ENCODE data around the gene C1RL. TPM values are rescaled to one million over a fixed set of nuclear protein-coding genes. Genes with fewer than 3 reads are reported as not detected.

C1RL gene
- total RNA-seq, 4 donors from 2014 or later: 28.5 to 50.8 (median 34.7) TPM

DNA sequence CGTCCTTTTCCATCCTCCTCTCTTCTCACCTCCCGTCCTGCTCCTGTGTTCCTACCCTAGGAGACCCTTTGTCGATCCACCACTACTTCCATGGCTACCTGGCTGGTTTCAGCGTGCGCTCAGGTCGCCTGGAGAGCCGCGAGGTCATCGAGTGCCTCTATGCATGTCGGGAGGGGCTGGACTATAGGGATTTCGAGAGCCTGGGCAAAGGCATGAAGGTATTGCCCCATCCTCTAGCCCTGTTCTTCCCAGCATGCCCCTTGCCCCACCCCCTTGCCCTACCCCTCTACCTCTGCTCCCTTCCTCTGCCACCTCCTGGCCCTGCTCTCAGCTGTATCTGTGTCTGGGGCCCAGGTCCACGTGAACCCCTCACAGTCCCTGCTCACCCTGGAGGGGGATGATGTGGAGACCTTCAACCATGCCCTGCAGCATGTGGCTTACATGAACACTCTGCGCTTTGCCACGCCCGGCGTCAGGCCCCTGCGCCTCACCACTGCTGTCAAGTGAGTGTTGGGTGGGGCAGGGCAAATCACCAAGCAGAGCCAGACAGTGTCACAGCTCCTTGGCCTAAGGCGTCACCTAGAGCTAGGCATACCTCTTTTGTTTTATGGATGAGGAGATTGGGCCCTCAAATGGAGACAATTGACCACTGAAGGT lies 33.9 kb upstream of the C1RL start:
- H3K9me3 ChIP-seq: no peaks in the 10 kb centered on the region
- no peaks in the 10 kb centered on the region for H3K27me3 ChIP-seq
- TF ChIP-seq POLR2A (IDR thresholded peaks at IDR 0.05): no peak
- TF ChIP-seq POLR2AphosphoS5 (IDR thresholded peaks at IDR 0.05): no peak
- TF ChIP-seq, protein P1, sequence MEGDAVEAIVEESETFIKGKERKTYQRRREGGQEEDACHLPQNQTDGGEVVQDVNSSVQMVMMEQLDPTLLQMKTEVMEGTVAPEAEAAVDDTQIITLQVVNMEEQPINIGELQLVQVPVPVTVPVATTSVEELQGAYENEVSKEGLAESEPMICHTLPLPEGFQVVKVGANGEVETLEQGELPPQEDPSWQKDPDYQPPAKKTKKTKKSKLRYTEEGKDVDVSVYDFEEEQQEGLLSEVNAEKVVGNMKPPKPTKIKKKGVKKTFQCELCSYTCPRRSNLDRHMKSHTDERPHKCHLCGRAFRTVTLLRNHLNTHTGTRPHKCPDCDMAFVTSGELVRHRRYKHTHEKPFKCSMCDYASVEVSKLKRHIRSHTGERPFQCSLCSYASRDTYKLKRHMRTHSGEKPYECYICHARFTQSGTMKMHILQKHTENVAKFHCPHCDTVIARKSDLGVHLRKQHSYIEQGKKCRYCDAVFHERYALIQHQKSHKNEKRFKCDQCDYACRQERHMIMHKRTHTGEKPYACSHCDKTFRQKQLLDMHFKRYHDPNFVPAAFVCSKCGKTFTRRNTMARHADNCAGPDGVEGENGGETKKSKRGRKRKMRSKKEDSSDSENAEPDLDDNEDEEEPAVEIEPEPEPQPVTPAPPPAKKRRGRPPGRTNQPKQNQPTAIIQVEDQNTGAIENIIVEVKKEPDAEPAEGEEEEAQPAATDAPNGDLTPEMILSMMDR (IDR thresholded peaks at IDR 0.05): no peak
- no peak for TF ChIP-seq EP300 (IDR thresholded peaks at IDR 0.05)
- H3K4me3 ChIP-seq: no peak overlapping the region
- WGBS: 91% methylated on average over 17 of the region's 18 CpGs
- peaks cover 10% of the 10 kb centered on the region for H3K4me1 ChIP-seq
- peak in 1 of 2 donors; percentile 56 for DNase-seq (ENCODE audit: low spot score in 2 of 2)
- H3K36me3 ChIP-seq: peaks cover 11% of the 10 kb centered on the region
- H3K27ac ChIP-seq: no peak overlapping the region

- peaks cover 14% of the 10 kb centered on the region for H3K36me3 ChIP-seq
- H3K4me1 ChIP-seq: peaks cover 10% of the 10 kb centered on the region
- no peak for DNase-seq (ENCODE audit: low spot score in 2 of 2)
- 71% methylated on average over 5 of the region's 5 CpGs for WGBS
- H3K27ac ChIP-seq: no peak overlapping the region
- H3K9me3 ChIP-seq: no peaks in the 10 kb centered on the region
- H3K4me3 ChIP-seq: no peak overlapping the region
- TF ChIP-seq POLR2AphosphoS5 (IDR thresholded peaks at IDR 0.05): no peak
- TF ChIP-seq POLR2A (IDR thresholded peaks at IDR 0.05): no peak
- TF ChIP-seq, protein P1 (IDR thresholded peaks at IDR 0.05): peak; percentile 40 to 76
- TF ChIP-seq EP300 (IDR thresholded peaks at IDR 0.05): no peak
- H3K27me3 ChIP-seq: no peaks in the 10 kb centered on the region
These were observed 33.1 kb upstream of the C1RL start for GRCh38 chr12:7142056-7142644.

GRCh38 chr12:7141351-7142005 lies 32.5 kb upstream of the C1RL start:
- no peak for TF ChIP-seq POLR2AphosphoS5 (IDR thresholded peaks at IDR 0.05)
- no peak for TF ChIP-seq EP300 (IDR thresholded peaks at IDR 0.05)
- no peak for TF ChIP-seq POLR2A (IDR thresholded peaks at IDR 0.05)
- TF ChIP-seq, protein P1 (IDR thresholded peaks at IDR 0.05): no peak
- Histone ChIP-seq H3K27ac (no peak overlapping the region), H3K4me3 (no peak overlapping the region), H3K4me1 (peaks cover 10% of the 10 kb centered on the region), H3K36me3 (peaks cover 15% of the 10 kb centered on the region), H3K27me3 (no peaks in the 10 kb centered on the region), H3K9me3 (no peaks in the 10 kb centered on the region)
- no peak for DNase-seq (ENCODE audit: low spot score in 2 of 2)
- WGBS: 96% methylated on average over 7 of the region's 7 CpGs

DNA sequence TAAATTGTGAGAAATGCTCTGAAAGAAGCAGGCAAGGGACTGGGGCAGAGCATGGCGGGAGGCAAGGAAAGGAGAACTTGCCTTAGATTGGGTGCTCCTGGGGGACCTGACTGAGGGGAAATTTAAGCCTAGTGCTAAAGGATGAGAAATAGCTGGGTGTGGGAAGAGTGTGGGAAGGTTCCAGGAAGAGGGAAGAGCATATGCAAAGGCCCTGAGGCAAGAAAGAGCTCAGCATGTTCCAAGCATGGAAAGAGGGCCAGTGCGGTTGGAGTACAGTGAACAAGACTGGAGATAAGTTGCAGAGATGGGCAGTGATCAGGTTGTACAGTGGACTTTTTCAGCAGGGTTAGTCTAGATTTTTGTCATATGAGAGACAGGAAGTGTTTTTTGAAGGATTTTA lies 30.2 kb upstream of the C1RL start:
- peaks cover under 1% of the 10 kb centered on the region for H3K4me1 ChIP-seq
- DNase-seq (ENCODE audit: low spot score in 2 of 2): no peak
- no peak for TF ChIP-seq POLR2A (IDR thresholded peaks at IDR 0.05)
- TF ChIP-seq, protein P1 (IDR thresholded peaks at IDR 0.05): no peak
- TF ChIP-seq POLR2AphosphoS5 (IDR thresholded peaks at IDR 0.05): no peak
- no peak for TF ChIP-seq EP300 (IDR thresholded peaks at IDR 0.05)
- 93% methylated on average over 2 of the region's 2 CpGs for WGBS
- H3K9me3 ChIP-seq: no peaks in the 10 kb centered on the region
- no peak overlapping the region for H3K27ac ChIP-seq
- H3K36me3 ChIP-seq: peaks cover 22% of the 10 kb centered on the region
- no peak overlapping the region for H3K4me3 ChIP-seq
- H3K27me3 ChIP-seq: no peaks in the 10 kb centered on the region

GRCh38 chr12:7137908-7138307 lies 28.9 kb upstream of the C1RL start:
- Histone ChIP-seq H3K4me3 (no peak overlapping the region), H3K27ac (no peak overlapping the region), H3K36me3 (peaks cover 23% of the 10 kb centered on the region), H3K27me3 (no peaks in the 10 kb centered on the region), H3K9me3 (no peaks in the 10 kb centered on the region), H3K4me1 (no peaks in the 10 kb centered on the region)
- DNase-seq (ENCODE audit: low spot score in 2 of 2): no peak
- TF ChIP-seq POLR2A (IDR thresholded peaks at IDR 0.05) (no peak), POLR2AphosphoS5 (IDR thresholded peaks at IDR 0.05) (no peak), EP300 (IDR thresholded peaks at IDR 0.05) (no peak)
- TF ChIP-seq, protein P1 (IDR thresholded peaks at IDR 0.05): no peak
- 65% methylated on average over 4 of the region's 4 CpGs for WGBS

Measured in suprapubic skin (tissue), 4 donors.